ENCODE measurements around the gene SERPINA10.

DNA sequence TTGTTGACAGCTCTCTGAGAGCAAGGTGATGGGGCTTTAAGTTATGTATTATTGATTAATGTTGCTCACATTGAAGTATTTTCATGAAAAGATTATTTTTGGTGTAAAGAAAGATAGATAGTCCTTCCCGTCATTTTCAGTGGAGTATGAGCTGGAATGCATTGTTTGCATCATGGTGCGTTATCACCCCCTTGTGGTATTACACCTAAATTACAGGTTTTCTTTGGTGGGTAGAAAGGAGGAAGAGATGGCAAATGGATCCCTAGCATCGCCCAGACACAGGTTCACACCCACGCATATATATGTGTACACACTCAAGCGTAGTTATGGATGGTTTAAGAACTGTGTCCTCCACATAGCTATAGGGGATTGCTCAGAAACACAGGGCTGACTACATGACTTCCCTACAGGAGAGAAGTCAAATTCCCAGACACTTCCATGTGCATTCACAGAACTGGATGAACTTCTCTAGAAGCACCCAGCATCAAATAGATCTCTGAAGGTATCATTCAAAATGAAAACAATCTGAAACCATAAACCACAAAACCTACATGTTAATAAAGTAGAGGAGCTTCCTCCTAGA, 14.4 kb upstream of the SERPINA10 start:
- TF ChIP-seq EZH2 (IDR thresholded peaks at IDR 0.05; ENCODE audit: low read depth, unreplicated experiment): no peak
- TF ChIP-seq, protein P1, sequence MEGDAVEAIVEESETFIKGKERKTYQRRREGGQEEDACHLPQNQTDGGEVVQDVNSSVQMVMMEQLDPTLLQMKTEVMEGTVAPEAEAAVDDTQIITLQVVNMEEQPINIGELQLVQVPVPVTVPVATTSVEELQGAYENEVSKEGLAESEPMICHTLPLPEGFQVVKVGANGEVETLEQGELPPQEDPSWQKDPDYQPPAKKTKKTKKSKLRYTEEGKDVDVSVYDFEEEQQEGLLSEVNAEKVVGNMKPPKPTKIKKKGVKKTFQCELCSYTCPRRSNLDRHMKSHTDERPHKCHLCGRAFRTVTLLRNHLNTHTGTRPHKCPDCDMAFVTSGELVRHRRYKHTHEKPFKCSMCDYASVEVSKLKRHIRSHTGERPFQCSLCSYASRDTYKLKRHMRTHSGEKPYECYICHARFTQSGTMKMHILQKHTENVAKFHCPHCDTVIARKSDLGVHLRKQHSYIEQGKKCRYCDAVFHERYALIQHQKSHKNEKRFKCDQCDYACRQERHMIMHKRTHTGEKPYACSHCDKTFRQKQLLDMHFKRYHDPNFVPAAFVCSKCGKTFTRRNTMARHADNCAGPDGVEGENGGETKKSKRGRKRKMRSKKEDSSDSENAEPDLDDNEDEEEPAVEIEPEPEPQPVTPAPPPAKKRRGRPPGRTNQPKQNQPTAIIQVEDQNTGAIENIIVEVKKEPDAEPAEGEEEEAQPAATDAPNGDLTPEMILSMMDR (conservative IDR thresholded peaks at IDR 0.05; ENCODE audit: low read depth in 2 of 2): peak; percentile 80 to 81
- TF ChIP-seq POLR2AphosphoS5 (IDR thresholded peaks at IDR 0.05; ENCODE audit: low read depth): no peak
- TF ChIP-seq EZH2phosphoT487 (IDR thresholded peaks at IDR 0.05; ENCODE audit: unreplicated experiment): no peak
- TF ChIP-seq CREB1 (CRISPR knock-in tag; IDR thresholded peaks at IDR 0.05; ENCODE audit: low read depth): no peak
- no peak for TF ChIP-seq STAT1 (IDR thresholded peaks at IDR 0.05; ENCODE audit: unreplicated experiment)
- TF ChIP-seq, protein P2, sequence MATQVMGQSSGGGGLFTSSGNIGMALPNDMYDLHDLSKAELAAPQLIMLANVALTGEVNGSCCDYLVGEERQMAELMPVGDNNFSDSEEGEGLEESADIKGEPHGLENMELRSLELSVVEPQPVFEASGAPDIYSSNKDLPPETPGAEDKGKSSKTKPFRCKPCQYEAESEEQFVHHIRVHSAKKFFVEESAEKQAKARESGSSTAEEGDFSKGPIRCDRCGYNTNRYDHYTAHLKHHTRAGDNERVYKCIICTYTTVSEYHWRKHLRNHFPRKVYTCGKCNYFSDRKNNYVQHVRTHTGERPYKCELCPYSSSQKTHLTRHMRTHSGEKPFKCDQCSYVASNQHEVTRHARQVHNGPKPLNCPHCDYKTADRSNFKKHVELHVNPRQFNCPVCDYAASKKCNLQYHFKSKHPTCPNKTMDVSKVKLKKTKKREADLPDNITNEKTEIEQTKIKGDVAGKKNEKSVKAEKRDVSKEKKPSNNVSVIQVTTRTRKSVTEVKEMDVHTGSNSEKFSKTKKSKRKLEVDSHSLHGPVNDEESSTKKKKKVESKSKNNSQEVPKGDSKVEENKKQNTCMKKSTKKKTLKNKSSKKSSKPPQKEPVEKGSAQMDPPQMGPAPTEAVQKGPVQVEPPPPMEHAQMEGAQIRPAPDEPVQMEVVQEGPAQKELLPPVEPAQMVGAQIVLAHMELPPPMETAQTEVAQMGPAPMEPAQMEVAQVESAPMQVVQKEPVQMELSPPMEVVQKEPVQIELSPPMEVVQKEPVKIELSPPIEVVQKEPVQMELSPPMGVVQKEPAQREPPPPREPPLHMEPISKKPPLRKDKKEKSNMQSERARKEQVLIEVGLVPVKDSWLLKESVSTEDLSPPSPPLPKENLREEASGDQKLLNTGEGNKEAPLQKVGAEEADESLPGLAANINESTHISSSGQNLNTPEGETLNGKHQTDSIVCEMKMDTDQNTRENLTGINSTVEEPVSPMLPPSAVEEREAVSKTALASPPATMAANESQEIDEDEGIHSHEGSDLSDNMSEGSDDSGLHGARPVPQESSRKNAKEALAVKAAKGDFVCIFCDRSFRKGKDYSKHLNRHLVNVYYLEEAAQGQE (IDR thresholded peaks at IDR 0.05; ENCODE audit: unreplicated experiment): no peak
- TF ChIP-seq, protein P3, sequence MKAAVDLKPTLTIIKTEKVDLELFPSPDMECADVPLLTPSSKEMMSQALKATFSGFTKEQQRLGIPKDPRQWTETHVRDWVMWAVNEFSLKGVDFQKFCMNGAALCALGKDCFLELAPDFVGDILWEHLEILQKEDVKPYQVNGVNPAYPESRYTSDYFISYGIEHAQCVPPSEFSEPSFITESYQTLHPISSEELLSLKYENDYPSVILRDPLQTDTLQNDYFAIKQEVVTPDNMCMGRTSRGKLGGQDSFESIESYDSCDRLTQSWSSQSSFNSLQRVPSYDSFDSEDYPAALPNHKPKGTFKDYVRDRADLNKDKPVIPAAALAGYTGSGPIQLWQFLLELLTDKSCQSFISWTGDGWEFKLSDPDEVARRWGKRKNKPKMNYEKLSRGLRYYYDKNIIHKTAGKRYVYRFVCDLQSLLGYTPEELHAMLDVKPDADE (IDR thresholded peaks at IDR 0.05): no peak
- TF ChIP-seq ZNF331 (CRISPR knock-in tag; IDR thresholded peaks at IDR 0.05; ENCODE audit: low read depth): no peak
- TF ChIP-seq JUNB (IDR thresholded peaks at IDR 0.05; ENCODE audit: unreplicated experiment): no peak

Measured in GM23338 (cell line).